Activated effector memory CD4-positive, alpha-beta T cell treated with Interleukin-2 at 50 U/mL for 16 hours (primary cell): ENCODE measurements around the gene AMPD3.
A peak's percentile ranks its signal among the peaks of the same experiment; 100 is the strongest.

Experiments used
- DNase-seq: peaks from one replicate; pipeline ENCODE4 v3.0.0-alpha.2; 2020

AMPD3 gene

GRCh38 chr11:10505278-10506007 lies 50.4 kb downstream of the AMPD3 start:
- no peak for DNase-seq

GRCh38 chr11:10506008-10506370 lies 50.9 kb downstream of the AMPD3 start:
- no peak for DNase-seq

DNA sequence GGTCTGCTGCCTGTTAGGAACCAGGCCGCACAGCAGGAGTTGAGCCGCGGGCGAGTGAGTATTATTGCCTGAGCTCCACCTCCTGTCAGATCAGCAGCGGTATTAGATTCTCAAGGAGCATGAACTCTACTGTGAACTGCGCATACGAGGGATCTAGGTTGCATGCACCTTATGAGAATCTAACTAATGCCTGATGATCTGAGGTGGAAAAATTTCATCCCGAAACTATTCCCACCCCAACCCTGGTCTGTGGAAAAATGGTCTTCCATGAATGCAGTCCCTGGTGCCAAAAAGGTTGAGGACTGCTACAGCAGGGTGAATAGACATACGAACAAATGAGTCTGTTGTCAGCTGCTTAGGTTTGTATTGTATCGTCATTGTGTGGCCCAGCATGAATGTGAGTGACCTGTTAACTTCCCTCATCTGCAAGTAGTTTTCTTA lies 56.1 kb downstream of the AMPD3 start:
- DNase-seq: no peak

GRCh38 chr11:10514202-10514601 lies 59.1 kb downstream of the AMPD3 start:
- DNase-seq: no peak

- no peak for DNase-seq
Observed at GRCh38 chr11:10514709-10515108, 59.6 kb downstream of the AMPD3 start.

DNA sequence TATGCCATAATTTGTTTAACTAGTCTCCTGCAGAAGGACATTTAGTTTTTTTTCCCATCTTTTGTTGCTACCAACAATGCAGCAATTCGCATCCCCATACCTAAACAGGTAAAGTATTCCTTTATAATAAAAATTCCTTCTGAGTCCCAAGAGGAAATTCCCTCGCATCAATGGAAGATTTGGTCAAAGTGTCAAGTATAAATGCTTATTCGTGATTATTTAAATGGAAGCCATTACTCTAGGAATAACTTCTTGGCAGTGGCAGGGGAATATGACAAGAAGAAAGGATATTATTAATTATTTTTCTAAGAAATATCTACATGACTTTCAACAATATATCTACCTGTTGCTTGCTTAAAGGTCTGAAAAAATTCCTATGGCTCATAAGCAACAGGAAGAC lies 60.4 kb downstream of the AMPD3 start:
- DNase-seq: no peak

- no peak for DNase-seq
Observed at GRCh38 chr11:10518123-10518522, 63.1 kb downstream of the AMPD3 start.

DNA sequence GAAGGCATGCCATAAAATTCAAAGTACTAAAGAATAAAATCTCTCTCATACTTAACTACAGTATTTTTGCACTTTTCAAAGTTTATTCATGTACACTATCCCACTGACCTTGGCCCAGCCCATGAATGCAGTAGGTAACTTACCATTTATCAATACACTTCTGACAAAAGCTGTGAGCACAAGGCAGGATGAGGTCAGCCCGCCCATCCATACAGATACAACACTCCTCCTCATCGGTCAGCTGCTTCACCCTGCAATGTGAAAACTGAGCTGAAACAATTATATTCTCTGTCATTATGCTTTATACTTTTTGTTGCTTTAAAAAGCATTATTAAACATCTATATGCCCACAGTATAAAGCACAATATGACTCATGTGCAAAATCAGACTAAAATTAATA lies 63.8 kb downstream of the AMPD3 start:
- DNase-seq: no peak

DNA sequence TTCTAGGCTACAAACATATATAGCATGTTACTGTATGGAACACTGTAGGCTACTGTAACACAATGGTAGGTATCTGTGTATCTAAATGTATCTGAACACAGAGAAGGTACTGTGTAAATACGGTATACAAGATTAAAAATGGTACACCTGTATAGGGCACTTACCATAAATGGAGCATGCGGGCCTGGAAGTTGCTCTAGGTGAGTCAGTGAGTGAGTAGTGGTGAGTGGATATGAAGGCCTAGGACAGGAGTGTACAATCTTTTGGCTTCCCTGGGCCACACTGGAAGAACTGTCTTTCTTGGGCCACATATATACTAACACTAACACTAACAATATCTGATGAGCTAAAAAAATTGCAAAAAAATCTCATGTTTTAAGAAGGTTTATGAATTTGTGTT lies 64.6 kb downstream of the AMPD3 start:
- no peak for DNase-seq

- DNase-seq: no peak
Observed at GRCh38 chr11:10520562-10520961, 65.5 kb downstream of the AMPD3 start.

GRCh38 chr11:10522276-10522675 lies 67.2 kb downstream of the AMPD3 start:
- DNase-seq: no peak

GRCh38 chr11:10522921-10523320 lies 67.9 kb downstream of the AMPD3 start:
- DNase-seq: no peak

DNA sequence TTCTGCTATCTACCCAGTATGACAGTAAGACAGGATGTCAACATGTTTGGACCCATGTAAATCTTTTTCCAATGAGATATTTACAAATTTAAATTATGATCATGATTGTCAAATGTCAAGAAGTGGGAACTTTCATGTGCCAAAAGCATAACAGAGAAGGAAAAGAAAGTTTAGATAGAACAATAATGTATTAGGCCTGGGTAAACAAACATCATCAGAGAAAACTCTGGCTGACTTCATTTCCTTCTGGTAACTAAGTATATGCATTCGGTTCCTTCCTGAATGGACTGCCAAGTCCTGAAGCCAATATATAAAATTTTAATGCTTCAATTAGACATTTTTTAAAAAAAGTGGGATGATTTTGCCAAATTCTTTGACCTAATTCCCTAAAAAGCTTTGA lies 69.4 kb downstream of the AMPD3 start:
- no peak for DNase-seq

DNA sequence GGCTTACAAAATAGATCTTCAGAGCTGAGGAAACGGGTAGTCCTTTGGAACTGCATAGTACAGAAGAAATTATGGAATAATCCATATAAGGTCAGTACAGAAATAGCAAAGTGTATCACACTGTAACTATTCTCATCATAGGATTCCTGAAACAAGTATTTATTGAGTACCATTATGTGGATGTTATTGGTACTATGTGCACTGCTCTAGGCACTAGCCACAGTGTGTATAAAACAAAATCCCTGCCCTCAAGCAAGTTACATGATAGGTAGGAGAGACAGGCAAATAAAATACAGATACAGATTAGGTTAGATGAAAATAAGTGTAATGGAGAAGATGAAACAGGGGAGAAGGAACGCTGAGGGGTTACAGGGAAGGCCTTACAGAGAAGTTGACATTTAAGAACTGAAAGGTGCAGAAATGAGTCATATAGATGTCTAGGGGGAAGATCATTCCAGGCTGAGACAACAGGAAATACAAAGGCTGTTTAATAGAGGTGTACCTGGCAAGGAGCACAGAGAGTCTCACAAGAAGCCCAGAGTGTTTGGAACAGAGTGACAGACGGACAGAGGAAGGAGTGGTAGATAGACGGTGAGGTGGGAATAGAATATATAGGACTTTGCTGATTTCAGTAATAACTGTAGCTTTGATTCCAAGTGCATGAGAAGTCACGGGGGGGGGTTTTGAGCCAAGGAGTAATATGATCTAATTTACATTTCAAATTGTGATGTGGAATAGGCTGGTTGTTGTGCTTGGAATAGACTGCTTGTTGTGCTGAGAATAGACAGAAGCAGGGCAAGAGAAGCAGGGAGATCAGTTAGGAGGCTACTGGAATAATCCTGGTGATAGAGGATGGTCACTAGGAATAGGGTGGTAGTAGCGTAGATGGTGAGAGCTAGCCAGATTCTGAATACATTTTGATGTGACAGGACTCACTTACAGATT lies 72.2 kb downstream of the AMPD3 start:
- no peak for DNase-seq

DNA sequence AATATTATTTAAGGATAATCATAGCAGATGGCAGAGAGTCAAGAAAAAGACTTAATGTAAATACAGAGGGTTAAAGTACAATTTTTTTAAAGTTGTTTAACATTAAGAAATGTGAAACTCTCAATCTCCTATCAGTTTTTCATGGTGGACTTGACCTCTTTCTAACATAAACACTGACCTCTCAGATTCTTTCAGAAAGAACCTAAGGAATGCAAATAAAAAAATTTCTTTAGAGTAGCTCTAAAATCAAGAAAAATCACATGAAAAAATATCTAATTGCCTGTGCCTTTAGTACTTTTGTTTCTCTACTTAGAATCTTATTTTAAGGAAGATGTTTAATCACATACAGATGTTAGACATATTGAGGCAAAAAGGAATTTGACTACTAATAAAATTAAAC lies 73.1 kb downstream of the AMPD3 start:
- DNase-seq: no peak

DNA sequence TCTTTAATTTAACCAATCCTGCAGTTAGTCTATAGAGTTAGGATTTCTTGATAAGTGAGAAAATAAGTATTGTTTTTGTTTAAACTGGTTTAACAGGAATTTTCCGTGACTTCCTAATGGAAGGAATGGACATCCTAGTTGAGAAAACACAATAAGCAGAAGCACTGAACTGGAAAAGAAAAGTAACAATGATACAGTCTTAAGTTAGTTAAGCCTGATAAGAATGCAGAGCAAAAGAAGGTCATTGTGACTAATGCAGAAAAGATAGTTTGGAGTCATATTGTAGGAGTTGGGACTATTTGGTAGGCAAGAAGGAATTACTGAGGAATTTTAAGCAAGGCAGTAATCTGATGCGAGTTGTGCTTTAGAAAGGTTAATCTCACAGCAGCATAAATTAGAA lies 74.2 kb downstream of the AMPD3 start:
- no peak for DNase-seq

DNA sequence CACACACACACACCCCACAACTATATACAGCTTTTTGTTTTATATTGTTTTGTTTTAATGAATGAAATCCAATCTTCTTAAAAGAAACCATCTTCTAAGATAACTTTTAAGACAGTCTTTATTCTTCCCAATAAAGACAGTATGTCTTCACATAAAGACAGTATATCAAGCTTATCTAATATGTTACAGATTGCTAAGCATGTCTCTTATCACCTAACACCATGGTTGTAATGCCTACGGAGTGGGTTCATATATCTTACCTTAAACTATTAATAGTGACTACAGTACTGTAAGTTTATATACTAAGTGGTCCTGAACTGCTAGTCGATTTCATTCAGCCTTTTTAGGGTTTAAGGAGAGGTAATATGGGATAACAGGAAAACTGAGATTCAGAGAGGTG lies 77.5 kb downstream of the AMPD3 start:
- no peak for DNase-seq

GRCh38 chr11:10533323-10533722 lies 78.3 kb downstream of the AMPD3 start:
- no peak for DNase-seq

GRCh38 chr11:10534316-10534715 lies 79.3 kb downstream of the AMPD3 start:
- no peak for DNase-seq

GRCh38 chr11:10537600-10537999 lies 82.5 kb downstream of the AMPD3 start:
- no peak for DNase-seq

DNA sequence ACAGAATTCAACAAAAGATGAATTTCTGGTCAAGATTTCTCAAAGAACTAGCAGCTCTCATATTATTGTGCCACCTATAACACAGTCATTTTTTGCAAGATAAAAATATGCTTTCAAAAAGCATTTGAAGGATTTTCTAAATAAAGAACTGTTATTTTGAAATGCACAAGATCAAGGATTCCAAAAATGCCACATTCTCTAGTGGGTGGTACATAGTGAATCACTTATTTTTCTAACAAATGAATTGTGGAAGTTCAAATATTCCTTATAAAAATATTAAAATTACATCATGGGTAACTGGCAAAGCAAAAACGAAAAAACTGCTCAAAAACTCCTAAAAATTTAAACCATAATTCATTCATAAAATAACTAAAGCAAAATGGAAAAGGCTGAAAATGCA lies 83.9 kb downstream of the AMPD3 start:
- DNase-seq: no peak

DNA sequence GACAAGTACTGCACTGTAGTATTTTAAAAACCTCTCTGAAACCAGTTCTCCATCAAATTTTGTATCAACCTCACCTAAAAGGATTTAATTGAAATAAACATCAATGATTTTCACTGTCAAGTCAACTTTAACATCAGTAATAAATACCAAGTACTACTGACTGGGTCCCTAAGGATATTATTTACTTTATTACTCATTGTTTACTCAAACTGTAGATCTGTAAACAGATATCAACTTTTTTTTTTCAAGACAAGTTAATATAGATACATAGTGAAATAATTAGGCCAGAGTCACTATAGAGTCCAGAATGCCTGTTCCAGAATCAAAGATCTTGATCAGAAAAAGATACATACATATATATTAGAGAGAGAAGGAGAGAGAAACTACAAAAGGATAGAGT lies 84.3 kb downstream of the AMPD3 start:
- DNase-seq: no peak

- DNase-seq: no peak
Observed at GRCh38 chr11:10540546-10540914, 85.5 kb downstream of the AMPD3 start.

- peak; percentile 90 for DNase-seq
Observed at GRCh38 chr11:10540915-10541560, 86.0 kb downstream of the AMPD3 start, which contains the start of gene RNF141. RNF141 (minus strand) TSS chr11:10541187; CDS start chr11:10534158, 7,029 bp downstream.
